Lower leg skin (tissue), 3 donors: Measurements from ENCODE around the gene PCDHGB2.

Experiments used
- CTCF ChIP-seq, 3 donors: fragments of 450-650 bp; IDR thresholded peaks; one replicate each; pipeline ENCODE4 v1.5.1; 2016; ENCODE audit warnings: antibody characterized with exemption in 3 of 3, mild to moderate bottlenecking in 3 of 3, moderate library complexity in 2 of 3
- POLR2A ChIP-seq, 2 donors: fragments of 450-650 bp; IDR thresholded peaks; one replicate each; pipeline ENCODE4 v1.6.1; 2016 to 2017; ENCODE audit warnings: antibody characterized with exemption in 2 of 2, mild to moderate bottlenecking in 1 of 2, moderate library complexity in 1 of 2

- TF ChIP-seq CTCF (IDR thresholded peaks at IDR 0.05) (no peak), POLR2A (IDR thresholded peaks at IDR 0.05) (no peak)
Observed at GRCh38 chr5:141351591-141351990, 8.2 kb upstream of the PCDHGB2 start.
